Astrocyte (in vitro differentiated cells and primary cell): ENCODE results near the gene LRRC74A. TPM values are rescaled to one million over a fixed set of nuclear protein-coding genes. Genes with fewer than 3 reads are reported as not detected.

Experiments used
- DNase-seq: peaks from one replicate; pipeline ENCODE4 v3.0.0-alpha.2; 2010; ENCODE audit warnings: low read depth
- FAIRE-seq: peaks from 2 replicates; lab custom pipeline; 2011; peaks lifted over from hg19 to GRCh38; lab: Jason Lieb, UNC
- H2AFZ ChIP-seq: 2 replicates; pipeline ENCODE4 v1.6.0; 2012; ENCODE audit warnings: low read depth, low read length, inconsistent platforms
- H3K27ac ChIP-seq: 2 replicates; pipeline ENCODE4 v1.5.1; 2011; ENCODE audit warnings: low read depth, low read length, inconsistent platforms
- H3K27me3 ChIP-seq: 2 replicates; pipeline ENCODE4 v1.6.0; 2011; ENCODE audit warnings: low read length, inconsistent platforms; ENCODE audit not compliant: insufficient read depth
- H3K36me3 ChIP-seq: 2 replicates; pipeline ENCODE4 v1.5.1; 2011; ENCODE audit warnings: low read length, inconsistent platforms; ENCODE audit not compliant: insufficient read depth
- H3K4me1 ChIP-seq: 2 replicates; pipeline ENCODE4 v1.5.1; 2011; ENCODE audit warnings: low read length, inconsistent platforms; ENCODE audit not compliant: insufficient read depth
- H3K4me2 ChIP-seq: 2 replicates; pipeline ENCODE4 v1.6.0; 2012; ENCODE audit warnings: low read length, inconsistent platforms
- H3K4me3 ChIP-seq: 2 replicates; pipeline ENCODE4 v1.5.1; 2011; ENCODE audit warnings: low read depth, mild to moderate bottlenecking, low read length, inconsistent platforms; ENCODE audit not compliant: insufficient read depth
- H3K79me2 ChIP-seq: 2 replicates; pipeline ENCODE4 v1.6.0; 2012; ENCODE audit warnings: mild to moderate bottlenecking, low read length, inconsistent platforms; ENCODE audit not compliant: insufficient read depth
- H3K9ac ChIP-seq: 2 replicates; pipeline ENCODE4 v1.6.0; 2012; ENCODE audit warnings: mild to moderate bottlenecking, low read length, inconsistent platforms
- H3K9me3 ChIP-seq: 2 replicates; pipeline ENCODE4 v1.5.1; 2012; ENCODE audit warnings: low read depth, mild to moderate bottlenecking, low read length, inconsistent platforms; ENCODE audit not compliant: insufficient read depth
- H4K20me1 ChIP-seq: 2 replicates; pipeline ENCODE4 v1.6.0; 2012; ENCODE audit warnings: low read length, inconsistent platforms; ENCODE audit not compliant: insufficient read depth
- H3K27ac Mint-ChIP-seq: one replicate; pipeline ENCODE4 v1.8.0; 2021; ENCODE audit warnings: mild to moderate bottlenecking, mixed read lengths; ENCODE audit not compliant: unreplicated experiment
- H3K27me3 Mint-ChIP-seq: one replicate; pipeline ENCODE4 v1.8.0; 2021; ENCODE audit warnings: low read depth, mixed read lengths; ENCODE audit not compliant: unreplicated experiment
- H3K36me3 Mint-ChIP-seq: one replicate; pipeline ENCODE4 v1.8.0; 2021; ENCODE audit warnings: low read depth, mixed read lengths; ENCODE audit not compliant: unreplicated experiment
- H3K4me1 Mint-ChIP-seq: one replicate; pipeline ENCODE4 v1.8.0; 2021; ENCODE audit warnings: low read depth, mixed read lengths; ENCODE audit not compliant: unreplicated experiment
- H3K4me3 Mint-ChIP-seq: one replicate; pipeline ENCODE4 v1.8.0; 2021; ENCODE audit warnings: mild to moderate bottlenecking, moderate library complexity, mixed read lengths; ENCODE audit not compliant: unreplicated experiment
- H3K9me3 Mint-ChIP-seq: one replicate; pipeline ENCODE4 v1.8.0; 2021; ENCODE audit warnings: mild to moderate bottlenecking, mixed read lengths; ENCODE audit not compliant: unreplicated experiment
- CTCF ChIP-seq: IDR thresholded peaks from 2 replicates; pipeline ENCODE4 v1.5.1; 2011; ENCODE audit warnings: low read depth, mild to moderate bottlenecking, inconsistent platforms, low read length, moderate library complexity; ENCODE audit not compliant: insufficient read depth
- EZH2 ChIP-seq: IDR thresholded peaks from 2 replicates; pipeline ENCODE4 v1.6.1; 2012; ENCODE audit warnings: mild to moderate bottlenecking, low read length, inconsistent platforms; ENCODE audit not compliant: insufficient read depth
- total RNA-seq: library from RNA; stranded (reverse); gene quantifications from 2 replicates; pipeline ENCODE4 v1.2.1, GENCODE V29; 2021

The LRRC74A gene
- total RNA-seq, 1 donor from 2014 or later: not detected

- H3K79me2 ChIP-seq: no peaks in the 10 kb centered on the region
- H3K9me3 Mint-ChIP-seq: no peaks in the 10 kb centered on the region
- peaks cover 15% of the 10 kb centered on the region for H3K27me3 Mint-ChIP-seq
- H3K27me3 ChIP-seq: peaks cover 3% of the 10 kb centered on the region
- peak; percentile 94 for TF ChIP-seq CTCF
- no peak for TF ChIP-seq EZH2
- no peak overlapping the region for H2AFZ ChIP-seq
- FAIRE-seq: peak; percentile 75
- H3K4me1 Mint-ChIP-seq: no peaks in the 10 kb centered on the region
- H3K4me3 Mint-ChIP-seq: no peak overlapping the region
- peak; percentile 42 for DNase-seq
- H3K27ac ChIP-seq: no peak overlapping the region
- no peaks in the 10 kb centered on the region for H3K9me3 ChIP-seq
- H3K4me3 ChIP-seq: no peak overlapping the region
- no peaks in the 10 kb centered on the region for H3K36me3 ChIP-seq
- H3K27ac Mint-ChIP-seq: no peak overlapping the region
- H3K36me3 Mint-ChIP-seq: no peaks in the 10 kb centered on the region
- H3K9ac ChIP-seq: no peak overlapping the region
- H3K4me2 ChIP-seq: no peak overlapping the region
- H3K4me1 ChIP-seq: no peaks in the 10 kb centered on the region
- H4K20me1 ChIP-seq: no peaks in the 10 kb centered on the region
Observed at GRCh38 chr14:76876076-76876475, 49.9 kb downstream of the LRRC74A start.

GRCh38 chr14:76877871-76878270 is 51.7 kb downstream of the LRRC74A start:
- Mint-ChIP-seq H3K27me3 (peaks cover 23% of the 10 kb centered on the region), H3K36me3 (no peaks in the 10 kb centered on the region), H3K9me3 (no peaks in the 10 kb centered on the region), H3K4me1 (no peaks in the 10 kb centered on the region), H3K4me3 (no peak overlapping the region), H3K27ac (no peak overlapping the region)
- H3K9ac ChIP-seq: no peak overlapping the region
- no peaks in the 10 kb centered on the region for H3K4me1 ChIP-seq
- H4K20me1 ChIP-seq: no peaks in the 10 kb centered on the region
- H3K79me2 ChIP-seq: no peaks in the 10 kb centered on the region
- no peak overlapping the region for H3K4me3 ChIP-seq
- no peak overlapping the region for H2AFZ ChIP-seq
- no peak for DNase-seq
- TF ChIP-seq CTCF: no peak
- FAIRE-seq: no peak
- no peaks in the 10 kb centered on the region for H3K27me3 ChIP-seq
- no peaks in the 10 kb centered on the region for H3K9me3 ChIP-seq
- H3K27ac ChIP-seq: no peak overlapping the region
- H3K4me2 ChIP-seq: no peak overlapping the region
- no peaks in the 10 kb centered on the region for H3K36me3 ChIP-seq

- no peak overlapping the region for H2AFZ ChIP-seq
- H3K9ac ChIP-seq: no peak overlapping the region
- DNase-seq: no peak
- H3K27me3 ChIP-seq: no peaks in the 10 kb centered on the region
- no peaks in the 10 kb centered on the region for H4K20me1 ChIP-seq
- no peaks in the 10 kb centered on the region for H3K9me3 ChIP-seq
- no peaks in the 10 kb centered on the region for H3K9me3 Mint-ChIP-seq
- H3K4me2 ChIP-seq: no peak overlapping the region
- TF ChIP-seq EZH2 (no peak), CTCF (no peak)
- no peaks in the 10 kb centered on the region for H3K36me3 ChIP-seq
- no peak overlapping the region for H3K4me3 Mint-ChIP-seq
- H3K36me3 Mint-ChIP-seq: no peaks in the 10 kb centered on the region
- no peaks in the 10 kb centered on the region for H3K79me2 ChIP-seq
- H3K4me1 Mint-ChIP-seq: no peaks in the 10 kb centered on the region
- H3K27ac Mint-ChIP-seq: no peak overlapping the region
- no peaks in the 10 kb centered on the region for H3K4me1 ChIP-seq
- no peak overlapping the region for H3K27ac ChIP-seq
- H3K4me3 ChIP-seq: no peak overlapping the region
- H3K27me3 Mint-ChIP-seq: peaks cover 15% of the 10 kb centered on the region
- no peak for FAIRE-seq
Observed at GRCh38 chr14:76880449-76880848, 54.2 kb downstream of the LRRC74A start.
